Measurements from ENCODE around the gene KLRK1. TPM values are rescaled to one million over a fixed set of nuclear protein-coding genes. Genes with fewer than 3 reads are reported as not detected.
"Not testable (repeated sequence)": the region's sequence is repeated elsewhere in the genome, so short reads cannot be mapped to it uniquely, and the experiment has no call there.

The KLRK1 gene
- under 1 TPM; 0.35 to 0.50 TPM for total RNA-seq

DNA sequence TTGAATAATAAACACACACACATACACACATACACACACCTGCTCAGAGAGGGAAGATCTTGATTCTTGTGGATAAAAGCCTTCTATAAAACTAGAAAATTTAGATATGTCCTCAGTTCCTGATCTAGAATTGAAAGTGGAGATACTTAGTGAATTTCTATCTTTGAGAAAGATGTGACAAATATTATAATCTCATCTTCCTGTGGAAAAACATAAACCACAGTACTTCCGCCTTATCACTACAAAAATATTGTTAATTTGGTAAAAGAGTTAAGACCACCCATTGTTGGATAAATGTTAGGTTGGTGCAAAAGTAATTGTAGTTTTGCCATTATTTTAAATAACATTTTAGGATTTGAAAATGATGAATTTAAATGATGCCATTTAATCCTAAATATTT, at the start of gene KLRK1:
Gene KLRK1, minus strand, starts transcription at position 138 of the 400 bp plus-strand sequence. CDS start 1,231 bp downstream, outside the sequence.
- CTCF ChIA-PET = no interaction called here
- no peaks in the 10 kb centered on the region for H3K36me3 Mint-ChIP-seq (ENCODE audit: low read depth)

DNA sequence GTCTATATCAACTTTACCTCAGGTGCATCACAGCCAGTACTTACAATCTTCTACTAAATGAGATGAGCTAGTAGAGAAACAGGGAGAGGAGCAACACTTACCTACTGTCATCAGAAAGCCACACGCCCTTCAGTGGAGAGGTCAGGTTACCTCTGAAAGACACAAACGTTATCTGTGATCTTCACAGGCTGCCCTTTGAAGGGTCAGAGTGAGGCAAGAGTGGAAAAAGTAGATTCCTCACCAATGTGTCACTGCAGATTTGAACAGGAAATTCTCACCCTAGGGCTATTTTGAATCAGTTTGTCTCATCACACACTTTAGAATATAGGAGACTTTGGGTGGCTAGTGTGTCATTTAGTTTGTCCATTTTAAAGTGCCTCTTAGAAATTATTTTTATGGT, 47.8 kb upstream of the KLRK1 start:
- H3K27me3 Mint-ChIP-seq (ENCODE audit: low read depth); H3K27ac Mint-ChIP-seq; H3K9me3 Mint-ChIP-seq; H3K4me3 Mint-ChIP-seq; H3K4me1 Mint-ChIP-seq (ENCODE audit: low read depth); intact Hi-C loops (cut with micrococcal nuclease); H3K36me3 Mint-ChIP-seq (ENCODE audit: low read depth); DNase-seq; CTCF ChIA-PET: not testable (repeated sequence)

More for the DNA sequence above, at the start of gene KLRK1:
- no peak within 1 kb of the TSS for H3K27ac Mint-ChIP-seq
- peaks cover 8% of the 10 kb centered on the region for H3K4me1 Mint-ChIP-seq (ENCODE audit: low read depth)
- H3K9me3 Mint-ChIP-seq = no peaks in the 10 kb centered on the region
- intact Hi-C loops (cut with micrococcal nuclease) = no loop called here
- DNase-seq = no peak
- no peak within 1 kb of the TSS for H3K4me3 Mint-ChIP-seq
- peaks cover 11% of the 10 kb centered on the region for H3K27me3 Mint-ChIP-seq (ENCODE audit: low read depth)

DNA sequence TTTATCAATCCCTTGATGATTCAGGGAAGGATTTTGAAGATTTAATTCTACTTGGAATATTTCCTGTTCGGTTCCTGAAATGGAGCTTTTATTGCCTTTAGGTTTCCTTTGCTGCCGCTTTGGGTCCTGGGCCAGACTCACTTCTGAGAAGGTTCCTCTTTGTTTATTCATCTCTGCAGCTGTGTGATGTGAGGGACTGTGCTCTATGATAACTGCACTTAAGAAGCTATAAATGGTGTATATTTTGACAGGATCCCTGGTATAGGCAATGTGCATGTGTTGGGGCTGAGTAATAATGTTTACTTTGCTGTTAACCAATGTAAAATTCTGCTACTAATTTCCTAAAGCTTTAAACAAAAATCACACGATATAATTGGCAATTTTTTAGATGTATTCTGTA, 46.0 kb upstream of the KLRK1 start, which contains the start of gene KLRC2:
Gene KLRC2, minus strand, starts transcription at position 195 of the 400 bp plus-strand sequence. Its CDS starts 24 bp downstream, at position 171.
- H3K27me3 Mint-ChIP-seq (ENCODE audit: low read depth) = not testable (repeated sequence)

DNA sequence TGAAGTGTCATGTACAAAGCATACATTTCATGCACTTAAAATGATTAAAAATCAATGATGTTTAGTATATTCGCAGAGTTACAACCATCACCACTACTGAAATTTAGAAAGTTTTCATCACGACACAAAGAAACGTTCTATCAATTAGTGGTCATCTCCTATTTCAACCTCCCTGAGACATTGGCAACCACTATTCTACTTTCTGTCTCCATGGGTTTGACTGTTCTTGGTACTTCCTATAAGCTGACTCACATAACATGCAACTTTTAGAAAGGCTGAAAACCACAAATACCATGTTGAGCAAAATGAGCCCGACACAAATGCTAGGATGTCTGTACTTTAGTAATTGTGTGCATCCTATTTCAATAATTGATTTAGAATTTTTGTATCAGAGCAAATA, 40.8 kb upstream of the KLRK1 start:
- H3K27ac Mint-ChIP-seq; CTCF ChIA-PET; H3K36me3 Mint-ChIP-seq (ENCODE audit: low read depth); H3K4me1 Mint-ChIP-seq (ENCODE audit: low read depth); intact Hi-C loops (cut with micrococcal nuclease); H3K27me3 Mint-ChIP-seq (ENCODE audit: low read depth); H3K4me3 Mint-ChIP-seq; DNase-seq; H3K9me3 Mint-ChIP-seq: not testable (repeated sequence)

More for the DNA sequence above, 46.0 kb upstream of the KLRK1 start, which contains the start of gene KLRC2:
- intact Hi-C loops (cut with micrococcal nuclease); H3K36me3 Mint-ChIP-seq (ENCODE audit: low read depth); H3K27ac Mint-ChIP-seq; DNase-seq; H3K9me3 Mint-ChIP-seq; CTCF ChIA-PET; H3K4me3 Mint-ChIP-seq; H3K4me1 Mint-ChIP-seq (ENCODE audit: low read depth): not testable (repeated sequence)

DNA sequence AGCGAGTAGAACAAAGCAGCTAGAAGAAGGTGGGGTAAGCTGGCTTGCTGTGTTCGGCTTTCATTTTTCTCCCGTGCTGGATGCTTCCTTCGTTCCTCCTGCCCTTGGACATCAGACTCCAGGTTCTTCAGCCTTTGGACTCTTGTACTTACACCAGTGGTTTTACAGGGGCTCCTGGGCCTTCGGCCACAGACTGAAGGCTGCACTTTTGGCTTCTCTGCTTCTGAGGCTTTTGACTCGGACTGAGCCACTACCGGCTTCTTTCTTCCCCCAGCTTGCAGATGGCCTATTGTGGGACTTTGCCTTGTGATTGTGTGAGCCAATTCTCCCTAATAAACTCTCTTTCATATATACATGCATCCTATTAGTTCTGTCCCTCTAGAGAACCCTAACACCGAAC, 36.1 kb upstream of the KLRK1 start:
- H3K4me1 Mint-ChIP-seq (ENCODE audit: low read depth); intact Hi-C loops (cut with micrococcal nuclease); H3K27ac Mint-ChIP-seq; H3K4me3 Mint-ChIP-seq; H3K36me3 Mint-ChIP-seq (ENCODE audit: low read depth); CTCF ChIA-PET; H3K27me3 Mint-ChIP-seq (ENCODE audit: low read depth); DNase-seq; H3K9me3 Mint-ChIP-seq: not testable (repeated sequence)

DNA sequence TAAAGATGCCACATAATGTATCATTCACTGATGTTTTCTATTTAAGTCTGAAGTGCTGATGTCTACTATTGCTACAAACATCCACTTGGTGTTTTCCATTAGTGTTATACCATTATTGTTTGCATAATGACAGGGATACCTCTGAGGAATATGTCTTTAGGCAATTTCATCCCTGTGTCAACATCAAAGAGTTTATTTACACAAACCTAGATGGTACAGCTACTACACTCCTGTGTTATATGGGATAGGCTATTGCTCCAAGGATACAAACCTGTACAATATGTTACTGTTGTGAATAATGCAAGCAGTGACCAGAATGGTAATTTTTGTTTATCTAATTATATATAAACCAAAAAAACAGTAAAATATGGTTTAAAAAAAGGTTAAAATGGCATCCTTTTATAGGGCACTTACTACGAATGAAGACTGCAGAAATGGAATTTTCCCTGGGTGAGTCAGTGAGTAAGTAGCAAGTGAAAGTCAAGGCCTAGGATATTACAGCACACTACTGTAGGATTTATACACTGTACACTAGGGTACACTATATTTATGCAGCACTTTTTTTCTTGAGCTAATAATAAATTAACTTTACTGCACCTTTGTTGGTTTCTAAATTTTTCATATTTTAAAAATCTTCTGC, 34.5 kb upstream of the KLRK1 start:
- intact Hi-C loops (cut with micrococcal nuclease); H3K27me3 Mint-ChIP-seq (ENCODE audit: low read depth); DNase-seq; H3K9me3 Mint-ChIP-seq; H3K4me3 Mint-ChIP-seq; H3K27ac Mint-ChIP-seq; H3K36me3 Mint-ChIP-seq (ENCODE audit: low read depth); H3K4me1 Mint-ChIP-seq (ENCODE audit: low read depth); CTCF ChIA-PET: not testable (repeated sequence)

DNA sequence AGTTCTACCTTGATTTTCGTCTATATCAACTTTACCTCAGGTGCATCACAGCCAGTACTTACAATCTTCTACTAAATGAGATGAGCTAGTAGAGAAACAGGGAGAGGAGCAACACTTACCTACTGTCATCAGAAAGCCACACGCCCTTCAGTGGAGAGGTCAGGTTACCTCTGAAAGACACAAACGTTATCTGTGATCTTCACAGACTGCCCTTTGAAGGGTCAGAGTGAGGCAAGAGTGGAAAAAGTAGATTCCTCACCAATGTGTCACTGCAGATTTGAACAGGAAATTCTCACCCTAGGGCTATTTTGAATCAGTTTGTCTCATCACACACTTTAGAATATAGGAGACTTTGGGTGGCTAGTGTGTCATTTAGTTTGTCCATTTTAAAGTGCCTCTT, 32.3 kb upstream of the KLRK1 start:
- H3K27ac Mint-ChIP-seq; H3K4me1 Mint-ChIP-seq (ENCODE audit: low read depth); H3K9me3 Mint-ChIP-seq; CTCF ChIA-PET; intact Hi-C loops (cut with micrococcal nuclease); H3K27me3 Mint-ChIP-seq (ENCODE audit: low read depth); DNase-seq; H3K4me3 Mint-ChIP-seq; H3K36me3 Mint-ChIP-seq (ENCODE audit: low read depth): not testable (repeated sequence)

DNA sequence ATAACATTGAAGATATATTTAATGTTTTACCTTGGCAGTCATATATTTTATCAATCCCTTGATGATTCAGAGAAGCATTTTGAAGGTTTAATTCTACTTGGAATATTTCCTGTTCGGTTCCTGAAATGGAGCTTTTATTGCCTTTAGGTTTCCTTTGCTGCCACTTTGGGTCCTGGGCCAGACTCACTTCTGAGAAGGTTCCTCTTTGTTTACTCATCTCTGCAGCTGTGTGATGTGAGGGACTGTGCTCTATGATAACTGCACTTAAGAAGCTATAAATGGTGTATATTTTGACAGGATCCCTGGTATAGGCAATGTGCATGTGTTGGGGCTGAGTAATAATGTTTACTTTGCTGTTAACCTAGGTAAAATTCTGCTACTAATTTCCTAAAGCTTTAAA, 30.5 kb upstream of the KLRK1 start, which contains the start of gene KLRC3:
Gene KLRC3, minus strand, starts transcription at position 262 of the 400 bp plus-strand sequence. Its CDS starts 45 bp downstream, at position 217.
- H3K9me3 Mint-ChIP-seq; H3K27me3 Mint-ChIP-seq (ENCODE audit: low read depth); H3K4me1 Mint-ChIP-seq (ENCODE audit: low read depth); CTCF ChIA-PET; H3K27ac Mint-ChIP-seq; H3K36me3 Mint-ChIP-seq (ENCODE audit: low read depth); intact Hi-C loops (cut with micrococcal nuclease); H3K4me3 Mint-ChIP-seq; DNase-seq: not testable (repeated sequence)

DNA sequence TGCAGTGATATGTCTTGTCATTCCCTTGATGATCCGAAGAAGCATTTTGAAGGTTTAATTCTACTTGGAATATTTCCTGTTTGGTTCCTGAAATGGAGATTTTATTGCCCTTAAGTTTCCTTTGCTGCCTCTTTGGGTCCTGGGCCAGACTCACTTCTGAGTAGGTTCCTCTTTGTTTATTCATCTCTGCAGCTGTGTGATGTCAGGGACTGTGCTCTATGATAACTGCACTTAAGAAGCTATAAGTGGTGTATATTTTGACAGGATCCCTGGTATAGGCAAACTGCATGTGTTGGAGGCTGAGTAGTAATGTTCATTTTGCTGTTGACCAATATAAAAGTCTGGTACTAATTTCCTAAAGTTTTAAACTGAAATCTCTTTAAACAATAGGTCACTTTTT, 19.6 kb upstream of the KLRK1 start, which contains the start of gene KLRC4:
Gene KLRC4, minus strand, starts transcription at position 366 of the 400 bp plus-strand sequence. Its CDS starts 182 bp downstream, at position 184.
- Mint-ChIP-seq H3K27me3 (ENCODE audit: low read depth) (peaks cover 2% of the 10 kb centered on the region), H3K9me3 (no peaks in the 10 kb centered on the region), H3K36me3 (ENCODE audit: low read depth) (no peaks in the 10 kb centered on the region), H3K27ac (no peak within 1 kb of the TSS), H3K4me3 (no peak within 1 kb of the TSS), H3K4me1 (ENCODE audit: low read depth) (no peaks in the 10 kb centered on the region)
- CTCF ChIA-PET = no interaction called here
- no peak for DNase-seq
- intact Hi-C loops (cut with micrococcal nuclease) = no loop called here

DNA sequence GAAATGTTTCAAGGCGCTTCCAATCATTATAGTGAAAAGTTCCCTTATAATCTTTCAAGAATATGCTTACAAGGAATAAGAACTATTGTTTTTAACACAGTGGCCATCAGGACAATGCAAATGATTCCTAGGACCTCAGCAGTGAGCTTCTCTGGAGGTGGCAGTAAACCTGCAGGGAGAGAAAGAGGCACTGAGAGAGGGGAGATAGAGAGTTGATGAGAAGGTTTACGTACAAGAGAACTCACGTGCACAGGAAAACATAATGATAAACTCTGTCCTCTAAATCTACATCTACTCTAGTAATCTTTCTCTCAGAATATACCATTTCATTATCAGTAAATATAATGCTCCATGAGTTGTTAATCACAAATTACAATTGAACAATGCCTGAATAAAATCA, 19.0 kb upstream of the KLRK1 start:
- Mint-ChIP-seq H3K27me3 (ENCODE audit: low read depth) (peaks cover 2% of the 10 kb centered on the region), H3K4me3 (no peak overlapping the region), H3K9me3 (no peaks in the 10 kb centered on the region), H3K36me3 (ENCODE audit: low read depth) (no peaks in the 10 kb centered on the region), H3K4me1 (ENCODE audit: low read depth) (no peaks in the 10 kb centered on the region), H3K27ac (no peak overlapping the region)
- CTCF ChIA-PET = no interaction called here
- intact Hi-C loops (cut with micrococcal nuclease) = no loop called here
- DNase-seq = no peak

DNA sequence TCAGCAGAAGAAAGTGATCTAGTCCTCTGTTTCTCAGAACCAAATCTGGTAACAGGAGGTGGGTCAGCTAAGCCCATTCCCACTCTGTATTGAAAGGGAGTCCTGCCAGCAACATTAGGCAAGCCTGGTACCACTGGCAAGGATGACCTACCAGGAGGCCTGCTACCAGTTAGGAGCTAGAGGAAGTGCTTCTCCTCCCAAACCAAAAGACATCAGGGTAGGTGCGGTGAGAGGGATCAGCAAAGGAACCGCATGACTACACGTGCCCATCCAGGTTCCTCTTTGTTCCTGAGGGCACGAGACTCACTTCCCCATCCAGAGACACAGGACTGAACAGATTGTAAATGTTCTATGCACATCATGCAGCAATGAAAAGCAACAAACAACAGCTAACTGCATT, 16.9 kb upstream of the KLRK1 start:
- no peak for DNase-seq
- Mint-ChIP-seq H3K4me3 (no peak overlapping the region), H3K27ac (no peak overlapping the region), H3K9me3 (no peaks in the 10 kb centered on the region), H3K36me3 (ENCODE audit: low read depth) (no peaks in the 10 kb centered on the region), H3K27me3 (ENCODE audit: low read depth) (peaks cover 2% of the 10 kb centered on the region), H3K4me1 (ENCODE audit: low read depth) (no peaks in the 10 kb centered on the region)
- CTCF ChIA-PET = no interaction called here
- intact Hi-C loops (cut with micrococcal nuclease) = no loop called here

DNA sequence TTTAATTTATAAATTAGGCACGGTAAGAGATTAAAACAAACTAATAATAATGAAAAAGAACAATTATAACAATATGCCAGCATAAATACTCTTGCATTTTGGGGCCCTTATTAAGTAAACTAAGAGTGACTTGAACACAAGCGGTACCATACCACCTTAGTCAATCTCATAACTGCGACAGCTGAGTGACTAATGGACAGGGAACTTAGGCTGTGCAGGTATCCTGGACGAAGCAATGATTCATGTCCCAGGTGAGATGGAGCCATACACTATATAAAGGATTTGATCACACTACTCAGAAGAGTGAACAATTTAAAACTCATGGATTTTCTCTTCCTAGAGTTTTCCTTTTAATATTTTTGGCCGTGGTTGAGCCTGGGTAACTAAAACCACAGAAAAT, 15.5 kb upstream of the KLRK1 start:
- no peaks in the 10 kb centered on the region for H3K4me1 Mint-ChIP-seq (ENCODE audit: low read depth)
- no peaks in the 10 kb centered on the region for H3K9me3 Mint-ChIP-seq
- CTCF ChIA-PET = no interaction called here
- no peak for DNase-seq
- H3K27ac Mint-ChIP-seq = no peak overlapping the region
- no peaks in the 10 kb centered on the region for H3K36me3 Mint-ChIP-seq (ENCODE audit: low read depth)
- intact Hi-C loops (cut with micrococcal nuclease) = no loop called here
- no peak overlapping the region for H3K4me3 Mint-ChIP-seq
- peaks cover 2% of the 10 kb centered on the region for H3K27me3 Mint-ChIP-seq (ENCODE audit: low read depth)

DNA sequence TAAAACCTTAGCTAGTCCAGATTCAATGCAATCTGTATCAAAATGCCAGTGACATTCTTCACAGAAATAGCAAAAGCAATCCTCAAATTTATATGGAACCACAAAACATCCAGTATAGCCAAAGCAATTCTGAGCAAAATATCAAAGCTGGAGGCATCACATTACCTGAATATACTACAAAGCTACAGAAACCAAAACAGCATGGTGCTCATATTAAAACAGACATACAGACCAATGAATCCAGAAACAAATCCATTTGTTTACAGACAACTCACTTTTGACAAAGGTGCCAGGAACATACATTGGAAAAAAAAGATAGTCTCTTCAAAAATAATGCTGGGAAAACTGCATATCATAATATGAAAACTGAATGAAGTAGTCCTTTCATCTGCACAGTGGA, 15.0 kb upstream of the KLRK1 start:
- Mint-ChIP-seq H3K4me3 (no peak overlapping the region), H3K27me3 (ENCODE audit: low read depth) (peaks cover 2% of the 10 kb centered on the region), H3K36me3 (ENCODE audit: low read depth) (no peaks in the 10 kb centered on the region), H3K9me3 (no peaks in the 10 kb centered on the region), H3K27ac (no peak overlapping the region), H3K4me1 (ENCODE audit: low read depth) (no peaks in the 10 kb centered on the region)
- intact Hi-C loops (cut with micrococcal nuclease) = no loop called here
- no peak for DNase-seq
- CTCF ChIA-PET = no interaction called here

Measured in activated naive CD4-positive, alpha-beta T cell treated with anti-CD3 and anti-CD28 coated beads for 36 hours (primary cell).